ENCODE results near the gene ADSL. TPM values are rescaled to one million over a fixed set of nuclear protein-coding genes. Genes with fewer than 3 reads are reported as not detected.

The ADSL gene
- total RNA-seq, 1 experiment from 2014 or later: 120 TPM

- Mint-ChIP-seq H3K4me1 (ENCODE audit: low read depth, unreplicated experiment) (no peaks in the 10 kb centered on the region), H3K4me3 (ENCODE audit: unreplicated experiment) (no peak overlapping the region), H3K36me3 (ENCODE audit: insufficient read depth, unreplicated experiment) (peaks cover 13% of the 10 kb centered on the region), H3K27ac (ENCODE audit: unreplicated experiment) (no peak overlapping the region), H3K9me3 (ENCODE audit: unreplicated experiment) (no peaks in the 10 kb centered on the region), H3K27me3 (ENCODE audit: insufficient read depth, unreplicated experiment) (no peaks in the 10 kb centered on the region)
- CTCF ChIA-PET: no interaction called here
- Histone ChIP-seq H3K9me3 (no peaks in the 10 kb centered on the region), H3K4me1 (no peaks in the 10 kb centered on the region), H3K27me3 (replicated peaks; ENCODE audit: control insufficient read depth, insufficient read depth, low read length) (no peaks in the 10 kb centered on the region), H3K36me3 (ENCODE audit: control insufficient read depth, insufficient read depth, low read length) (peaks cover 1% of the 10 kb centered on the region; the same call in 1 of the 2 replicates), H3K4me3 (ENCODE audit: low read depth, low read length) (no peak overlapping the region)
- DNase-seq: no peak
- POLR2A ChIA-PET: no interaction called here
- BruUV-seq (replicated peaks): TSS peak; percentile 30
- intact Hi-C loops (cut with micrococcal nuclease; ENCODE audit: unreplicated experiment): no loop called here
- no peak for TF ChIP-seq CTCF (IDR thresholded peaks at IDR 0.05; ENCODE audit: insufficient read depth in 1 of 2, low read depth in 1 of 2, low read length in 1 of 2, severe bottlenecking in 1 of 2, unreplicated experiment in 1 of 2)
Observed at GRCh38 chr22:40323681-40324171, 22.6 kb upstream of the ADSL start.

GRCh38 chr22:40324468-40325305 lies 21.6 kb upstream of the ADSL start:
- Histone ChIP-seq H3K4me1 (no peaks in the 10 kb centered on the region), H3K36me3 (ENCODE audit: control insufficient read depth, insufficient read depth, low read length) (peaks cover 1% of the 10 kb centered on the region; the same call in 1 of the 2 replicates), H3K4me3 (ENCODE audit: low read depth, low read length) (no peak overlapping the region), H3K9me3 (no peaks in the 10 kb centered on the region), H3K27me3 (replicated peaks; ENCODE audit: control insufficient read depth, insufficient read depth, low read length) (no peaks in the 10 kb centered on the region)
- TF ChIP-seq CTCF (IDR thresholded peaks at IDR 0.05; ENCODE audit: insufficient read depth in 1 of 2, low read depth in 1 of 2, low read length in 1 of 2, severe bottlenecking in 1 of 2, unreplicated experiment in 1 of 2): no peak
- Mint-ChIP-seq H3K9me3 (ENCODE audit: unreplicated experiment) (no peaks in the 10 kb centered on the region), H3K27ac (ENCODE audit: unreplicated experiment) (no peak overlapping the region), H3K27me3 (ENCODE audit: insufficient read depth, unreplicated experiment) (no peaks in the 10 kb centered on the region), H3K4me3 (ENCODE audit: unreplicated experiment) (no peak overlapping the region), H3K4me1 (ENCODE audit: low read depth, unreplicated experiment) (no peaks in the 10 kb centered on the region), H3K36me3 (ENCODE audit: insufficient read depth, unreplicated experiment) (peaks cover 13% of the 10 kb centered on the region)
- CTCF ChIA-PET: no interaction called here
- BruUV-seq (replicated peaks): no TSS peak
- intact Hi-C loops (cut with micrococcal nuclease; ENCODE audit: unreplicated experiment): no loop called here
- POLR2A ChIA-PET: no interaction called here
- no peak for DNase-seq

- no TSS peak for BruUV-seq (replicated peaks)
- Mint-ChIP-seq H3K4me1 (ENCODE audit: low read depth, unreplicated experiment) (no peaks in the 10 kb centered on the region), H3K4me3 (ENCODE audit: unreplicated experiment) (no peak overlapping the region), H3K36me3 (ENCODE audit: insufficient read depth, unreplicated experiment) (peaks cover 13% of the 10 kb centered on the region), H3K27me3 (ENCODE audit: insufficient read depth, unreplicated experiment) (no peaks in the 10 kb centered on the region), H3K9me3 (ENCODE audit: unreplicated experiment) (no peaks in the 10 kb centered on the region), H3K27ac (ENCODE audit: unreplicated experiment) (no peak overlapping the region)
- Histone ChIP-seq H3K27me3 (replicated peaks; ENCODE audit: control insufficient read depth, insufficient read depth, low read length) (no peaks in the 10 kb centered on the region), H3K36me3 (ENCODE audit: control insufficient read depth, insufficient read depth, low read length) (peaks cover 1% of the 10 kb centered on the region; the same call in 1 of the 2 replicates), H3K9me3 (no peaks in the 10 kb centered on the region), H3K4me3 (ENCODE audit: low read depth, low read length) (no peak overlapping the region), H3K4me1 (no peaks in the 10 kb centered on the region)
- DNase-seq: no peak
- POLR2A ChIA-PET: no interaction called here
- CTCF ChIA-PET: interaction anchor here (0.6 kb wide), 1 partner anchor 137 kb away, joined by 7 read pairs; no protein-coding TSS in a partner anchor
- TF ChIP-seq CTCF (IDR thresholded peaks at IDR 0.05; ENCODE audit: insufficient read depth in 1 of 2, low read depth in 1 of 2, low read length in 1 of 2, severe bottlenecking in 1 of 2, unreplicated experiment in 1 of 2): no peak
- intact Hi-C loops (cut with micrococcal nuclease; ENCODE audit: unreplicated experiment): no loop called here
Observed at GRCh38 chr22:40325315-40325714, 21.0 kb upstream of the ADSL start.
